Trophoblast cell (in vitro differentiated cells and primary cell): ENCODE results near the gene DERA.
A peak's percentile ranks its signal among the peaks of the same experiment; 100 is the strongest.

Experiments used
- DNase-seq, 2 donors: peaks; one replicate each; pipeline ENCODE4 v3.0.0-alpha.2; 2016
- H2AFZ ChIP-seq: 2 replicates; pipeline ENCODE4 v1.6.1; 2013; ENCODE audit warnings: low read length, moderate library complexity, mild to moderate bottlenecking; ENCODE audit not compliant: insufficient read depth, poor library complexity
- H2AK5ac ChIP-seq: 2 replicates; pipeline ENCODE4 v1.6.1; 2013; ENCODE audit warnings: mild to moderate bottlenecking, low read length
- H2BK120ac ChIP-seq: 2 replicates; pipeline ENCODE4 v1.6.1; 2013; ENCODE audit warnings: low read length, mild to moderate bottlenecking, moderate library complexity; ENCODE audit not compliant: insufficient read depth, poor library complexity
- H2BK12ac ChIP-seq: 2 replicates; pipeline ENCODE4 v1.6.1; 2013; ENCODE audit warnings: mild to moderate bottlenecking, low read length, moderate library complexity
- H2BK5ac ChIP-seq: 2 replicates; pipeline ENCODE4 v1.6.1; 2013; ENCODE audit warnings: low read length, low read depth, moderate library complexity, mild to moderate bottlenecking; ENCODE audit not compliant: poor library complexity
- H3K14ac ChIP-seq: 2 replicates; pipeline ENCODE4 v1.6.1; 2013; ENCODE audit warnings: mild to moderate bottlenecking, low read length
- H3K18ac ChIP-seq: 2 replicates; pipeline ENCODE4 v1.6.1; 2013; ENCODE audit warnings: mild to moderate bottlenecking, low read length
- H3K23ac ChIP-seq: 2 replicates; pipeline ENCODE4 v1.6.1; 2013; ENCODE audit warnings: low read length
- H3K27ac ChIP-seq: 2 replicates; pipeline ENCODE4 v1.5.1; 2013; ENCODE audit warnings: low read depth, mild to moderate bottlenecking, inconsistent platforms, low read length, moderate library complexity
- H3K27me3 ChIP-seq: 2 replicates; pipeline ENCODE4 v1.6.1; 2013; ENCODE audit warnings: inconsistent platforms, mild to moderate bottlenecking, low read length, moderate library complexity; ENCODE audit not compliant: insufficient read depth
- H3K36me3 ChIP-seq, 2 experiments: 1 replicate in 1 of 2; 2 replicates in 1 of 2; pipeline ENCODE4 v1.6.1; 2013; ENCODE audit warnings: low read length in 2 of 2, mild to moderate bottlenecking in 2 of 2, moderate library complexity in 1 of 2; ENCODE audit not compliant: insufficient read depth in 2 of 2, control insufficient read depth in 1 of 2
- H3K4ac ChIP-seq: 2 replicates; pipeline ENCODE4 v1.6.1; 2013; ENCODE audit warnings: low read depth, mild to moderate bottlenecking, low read length, moderate library complexity
- H3K4me1 ChIP-seq, 2 experiments: 1 replicate in 1 of 2; 2 replicates in 1 of 2; pipeline ENCODE4 v1.6.1; 2013; ENCODE audit warnings: low read length in 2 of 2, mild to moderate bottlenecking in 2 of 2, moderate library complexity in 1 of 2; ENCODE audit not compliant: insufficient read depth in 2 of 2, control insufficient read depth in 1 of 2
- H3K4me2 ChIP-seq: 2 replicates; pipeline ENCODE4 v1.6.1; 2013; ENCODE audit warnings: inconsistent platforms, mild to moderate bottlenecking, low read length, moderate library complexity
- H3K4me3 ChIP-seq: 2 replicates; pipeline ENCODE4 v1.5.1; 2013; ENCODE audit warnings: mild to moderate bottlenecking, low read depth, low read length, inconsistent platforms
- H3K79me1 ChIP-seq: one replicate; pipeline ENCODE4 v1.6.1; 2013; ENCODE audit warnings: low read length
- H3K79me2 ChIP-seq: 2 replicates; pipeline ENCODE4 v1.6.1; 2013; ENCODE audit warnings: low read length, mild to moderate bottlenecking; ENCODE audit not compliant: control insufficient read depth, insufficient read depth, poor library complexity
- H3K9ac ChIP-seq: 2 replicates; pipeline ENCODE4 v1.6.1; 2013; ENCODE audit warnings: mild to moderate bottlenecking, low read length
- H3K9me3 ChIP-seq: 2 replicates; pipeline ENCODE4 v1.6.1; 2013; ENCODE audit warnings: low read depth, mild to moderate bottlenecking, control low read depth, inconsistent platforms, low read length; ENCODE audit not compliant: insufficient read depth
- H4K12ac ChIP-seq: 2 replicates; pipeline ENCODE4 v1.6.1; 2013; ENCODE audit warnings: low read depth, mild to moderate bottlenecking, low read length, moderate library complexity
- H4K8ac ChIP-seq: 2 replicates; pipeline ENCODE4 v1.6.1; 2013; ENCODE audit warnings: low read depth, mild to moderate bottlenecking, low read length, moderate library complexity
- H4K91ac ChIP-seq: one replicate; pipeline ENCODE4 v1.6.1; 2013; ENCODE audit warnings: low read depth, mild to moderate bottlenecking, low read length, moderate library complexity
- WGBS: extraction: QIAGEN DNeasy Blood & Tissue Kit; methylation state at CpG from one replicate; pipeline ENCODE4 v1.1.7; 2013; ENCODE audit warnings: missing lambda C conversion rate; ENCODE audit not compliant: insufficient read length, insufficient coverage; ENCODE audit errors: extremely low coverage; 5-methylcytosine and 5-hydroxymethylcytosine counted together

DERA gene

GRCh38 chr12:15928870-15929571 is 17.9 kb downstream of the DERA start:
- Histone ChIP-seq H3K4me2 (peak overlapping the region; percentile 20), H2AFZ (no peak overlapping the region), H3K79me2 (no peaks in the 10 kb centered on the region), H3K4me3 (no peak overlapping the region), H3K23ac (no peak overlapping the region), H3K4me1 (peaks cover 0 to 16% of the 10 kb centered on the region in 2 experiments), H4K12ac (no peak overlapping the region), H2BK5ac (no peak overlapping the region), H3K36me3 (peaks cover 0 to 2% of the 10 kb centered on the region in 2 experiments), H3K79me1 (peaks cover 4% of the 10 kb centered on the region), H3K9me3 (no peaks in the 10 kb centered on the region), H2AK5ac (no peak overlapping the region), H3K18ac (no peak overlapping the region), H3K27ac (peak overlapping the region; percentile 40), H3K14ac (peak overlapping the region; percentile 24), H2BK120ac (no peak overlapping the region), H3K9ac (no peak overlapping the region), H3K4ac (peak overlapping the region; percentile 29), H2BK12ac (peak overlapping the region; percentile 25), H3K27me3 (no peaks in the 10 kb centered on the region), H4K91ac (peak overlapping the region; percentile 26), H4K8ac (peak overlapping the region; percentile 2)
- WGBS: no CpG with 5 or more reads among the region's 10 CpGs
- DNase-seq: no peak

DNA sequence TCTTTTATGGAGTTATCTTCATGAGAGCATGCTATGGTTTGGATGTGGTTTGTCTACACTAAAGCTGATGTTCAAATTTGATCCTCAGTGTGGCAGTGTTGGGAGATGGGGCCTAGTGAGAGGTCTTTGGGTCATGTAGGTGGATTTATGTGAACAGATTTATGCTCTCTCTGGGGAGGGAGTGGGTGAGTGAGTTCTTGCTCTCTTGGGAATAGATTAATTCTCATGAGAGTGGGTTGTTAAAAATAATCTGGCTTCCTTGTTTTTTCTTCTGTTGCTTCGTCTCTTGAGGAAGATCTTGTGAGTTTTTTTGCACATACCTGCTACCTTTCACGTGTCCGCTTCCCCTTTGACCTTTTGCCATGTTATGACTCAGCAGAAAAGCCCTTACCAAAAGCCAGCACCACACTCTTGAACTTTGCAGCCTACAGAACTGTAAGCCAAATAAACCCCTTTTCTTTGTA is 20.5 kb downstream of the DERA start:
- Histone ChIP-seq H3K79me2 (no peaks in the 10 kb centered on the region), H3K23ac (no peak overlapping the region), H4K8ac (no peak overlapping the region), H3K27me3 (no peaks in the 10 kb centered on the region), H3K14ac (no peak overlapping the region), H3K79me1 (no peaks in the 10 kb centered on the region), H3K27ac (no peak overlapping the region), H4K91ac (no peak overlapping the region), H2BK5ac (no peak overlapping the region), H3K4me1 (peaks cover 0 to 11% of the 10 kb centered on the region in 2 experiments), H2AFZ (no peak overlapping the region), H3K4ac (no peak overlapping the region), H2BK120ac (no peak overlapping the region), H3K9me3 (no peaks in the 10 kb centered on the region), H3K9ac (no peak overlapping the region), H2BK12ac (no peak overlapping the region), H3K18ac (no peak overlapping the region), H3K36me3 (peaks cover 0 to 2% of the 10 kb centered on the region in 2 experiments), H3K4me3 (no peak overlapping the region), H4K12ac (no peak overlapping the region), H2AK5ac (no peak overlapping the region), H3K4me2 (no peak overlapping the region)
- no CpG with 5 or more reads among the region's 3 CpGs for WGBS
- DNase-seq: no peak

GRCh38 chr12:15932327-15932726 is 21.2 kb downstream of the DERA start:
- Histone ChIP-seq H4K12ac (no peak overlapping the region), H3K23ac (no peak overlapping the region), H3K27ac (no peak overlapping the region), H3K4me1 (peaks cover 0 to 11% of the 10 kb centered on the region in 2 experiments), H3K14ac (no peak overlapping the region), H3K27me3 (no peaks in the 10 kb centered on the region), H3K36me3 (peaks cover 0 to 2% of the 10 kb centered on the region in 2 experiments), H4K91ac (no peak overlapping the region), H3K79me1 (peaks cover 3% of the 10 kb centered on the region), H2AFZ (no peak overlapping the region), H3K4me3 (no peak overlapping the region), H3K9ac (no peak overlapping the region), H2AK5ac (no peak overlapping the region), H4K8ac (no peak overlapping the region), H3K79me2 (no peaks in the 10 kb centered on the region), H2BK120ac (peak overlapping the region; percentile 6), H3K9me3 (no peaks in the 10 kb centered on the region), H2BK5ac (no peak overlapping the region), H2BK12ac (no peak overlapping the region), H3K4me2 (no peak overlapping the region), H3K4ac (no peak overlapping the region), H3K18ac (peak overlapping the region; percentile 18)
- DNase-seq: no peak
- WGBS: no CpG with 5 or more reads among the region's 1 CpG

GRCh38 chr12:15932971-15933370 is 21.8 kb downstream of the DERA start:
- Histone ChIP-seq H3K14ac (no peak overlapping the region), H2BK5ac (no peak overlapping the region), H2BK12ac (no peak overlapping the region), H3K36me3 (peaks cover 0 to 2% of the 10 kb centered on the region in 2 experiments), H3K18ac (no peak overlapping the region), H4K12ac (no peak overlapping the region), H3K4me1 (peaks cover 0 to 11% of the 10 kb centered on the region in 2 experiments), H2AK5ac (no peak overlapping the region), H3K4me2 (no peak overlapping the region), H3K23ac (no peak overlapping the region), H2AFZ (no peak overlapping the region), H3K27me3 (no peaks in the 10 kb centered on the region), H3K9ac (no peak overlapping the region), H3K79me1 (peaks cover 3% of the 10 kb centered on the region), H3K4me3 (no peak overlapping the region), H4K8ac (no peak overlapping the region), H2BK120ac (no peak overlapping the region), H3K4ac (no peak overlapping the region), H3K27ac (no peak overlapping the region), H3K79me2 (no peaks in the 10 kb centered on the region), H4K91ac (no peak overlapping the region), H3K9me3 (no peaks in the 10 kb centered on the region)
- no CpG with 5 or more reads among the region's 3 CpGs for WGBS
- DNase-seq: no peak
